GM12865 (cell line): ENCODE measurements around the gene CLPSL2.

ENCODE experiments used
- DNase-seq: peaks from one replicate; pipeline ENCODE4 v3.0.0; 2010; ENCODE audit warnings: low read depth
- H3K4me3 ChIP-seq: 2 replicates; pipeline ENCODE4 v1.5.1; 2011; ENCODE audit warnings: mild to moderate bottlenecking, low read depth, low read length, control low read depth
- TF ChIP-seq, protein P1 (sequence below): IDR thresholded peaks from 2 replicates; pipeline ENCODE4 v1.5.1; 2011; ENCODE audit warnings: low read length, control low read depth, low read depth, inconsistent platforms; ENCODE audit not compliant: insufficient read depth; ENCODE audit errors: missing control alignments

Gene CLPSL2

GRCh38 chr6:35747877-35748276 lies 28.5 kb upstream of the CLPSL2 start:
- no peak overlapping the region for H3K4me3 ChIP-seq
- DNase-seq, result no peak
- TF ChIP-seq, protein P1, sequence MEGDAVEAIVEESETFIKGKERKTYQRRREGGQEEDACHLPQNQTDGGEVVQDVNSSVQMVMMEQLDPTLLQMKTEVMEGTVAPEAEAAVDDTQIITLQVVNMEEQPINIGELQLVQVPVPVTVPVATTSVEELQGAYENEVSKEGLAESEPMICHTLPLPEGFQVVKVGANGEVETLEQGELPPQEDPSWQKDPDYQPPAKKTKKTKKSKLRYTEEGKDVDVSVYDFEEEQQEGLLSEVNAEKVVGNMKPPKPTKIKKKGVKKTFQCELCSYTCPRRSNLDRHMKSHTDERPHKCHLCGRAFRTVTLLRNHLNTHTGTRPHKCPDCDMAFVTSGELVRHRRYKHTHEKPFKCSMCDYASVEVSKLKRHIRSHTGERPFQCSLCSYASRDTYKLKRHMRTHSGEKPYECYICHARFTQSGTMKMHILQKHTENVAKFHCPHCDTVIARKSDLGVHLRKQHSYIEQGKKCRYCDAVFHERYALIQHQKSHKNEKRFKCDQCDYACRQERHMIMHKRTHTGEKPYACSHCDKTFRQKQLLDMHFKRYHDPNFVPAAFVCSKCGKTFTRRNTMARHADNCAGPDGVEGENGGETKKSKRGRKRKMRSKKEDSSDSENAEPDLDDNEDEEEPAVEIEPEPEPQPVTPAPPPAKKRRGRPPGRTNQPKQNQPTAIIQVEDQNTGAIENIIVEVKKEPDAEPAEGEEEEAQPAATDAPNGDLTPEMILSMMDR, result no peak

DNA sequence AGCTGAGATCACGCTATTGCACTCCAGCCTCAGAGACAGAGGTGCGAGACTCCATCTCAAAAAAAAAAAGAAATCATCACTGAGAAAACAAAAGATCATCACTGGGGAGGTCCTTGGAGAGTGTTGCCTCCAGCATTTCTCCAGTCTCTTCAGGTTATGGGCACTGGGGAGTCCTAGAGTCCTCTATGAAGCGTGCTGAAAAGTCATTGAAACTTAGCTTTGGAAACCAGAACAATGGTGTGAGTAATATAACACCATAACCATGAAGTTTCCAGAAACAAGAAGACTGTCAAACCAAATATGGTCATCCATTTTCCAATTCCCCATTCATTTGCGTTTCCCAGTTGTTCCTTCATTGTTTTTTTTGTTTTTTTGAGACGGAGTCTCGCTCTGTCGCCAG lies 25.8 kb upstream of the CLPSL2 start:
- no peak overlapping the region for H3K4me3 ChIP-seq
- TF ChIP-seq, protein P1, result no peak
- no peak for DNase-seq

- TF ChIP-seq, protein P1, result no peak
- DNase-seq, result no peak
- no peak overlapping the region for H3K4me3 ChIP-seq
Measured at GRCh38 chr6:35751594-35751993, 24.8 kb upstream of the CLPSL2 start.

- TF ChIP-seq, protein P1, result no peak
- no peak overlapping the region for H3K4me3 ChIP-seq
- DNase-seq, result no peak
Measured at GRCh38 chr6:35752330-35752729, 24.1 kb upstream of the CLPSL2 start.

- no peak overlapping the region for H3K4me3 ChIP-seq
- TF ChIP-seq, protein P1, result no peak
- DNase-seq, result no peak
Measured at GRCh38 chr6:35754452-35755277, 21.7 kb upstream of the CLPSL2 start.

DNA sequence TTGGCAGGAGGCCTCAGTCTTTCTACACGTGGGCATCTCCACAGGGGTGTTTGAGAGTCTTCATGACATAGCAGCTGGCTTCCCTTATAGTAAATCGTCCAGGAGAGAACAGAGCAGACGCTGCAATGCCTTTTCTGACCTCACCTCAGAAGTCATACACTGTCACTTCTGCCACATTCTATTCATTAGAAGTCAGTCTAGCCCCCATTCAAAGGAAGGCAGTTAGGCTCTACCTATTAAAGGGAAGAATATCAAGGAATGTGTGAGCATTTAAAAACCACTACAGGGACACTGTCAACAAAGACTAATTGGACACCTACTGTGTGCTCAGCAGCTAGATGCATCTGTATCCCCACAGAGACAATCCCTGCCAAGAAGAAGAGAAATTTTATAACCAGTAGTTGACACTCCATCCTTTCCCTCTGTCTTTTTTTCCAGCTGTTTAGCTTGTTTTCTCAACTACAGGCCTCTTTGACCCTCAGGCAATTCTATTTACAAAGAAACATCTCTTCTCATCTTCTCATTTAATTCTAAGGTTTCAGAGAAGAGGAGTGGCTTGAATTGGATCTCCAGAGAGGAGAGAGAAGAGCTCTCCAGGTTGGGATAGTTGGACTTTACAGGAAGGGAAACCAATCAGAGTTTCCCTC lies 21.0 kb upstream of the CLPSL2 start:
- H3K4me3 ChIP-seq, result no peak overlapping the region
- TF ChIP-seq, protein P1, result no peak
- DNase-seq, result no peak
